Endothelial cell of umbilical vein (primary cell): ENCODE data around the gene RMRP. TPM values are rescaled to one million over a fixed set of nuclear protein-coding genes. Genes with fewer than 3 reads are reported as not detected.

Experiments
- BruUV-seq: library from RNA; stranded (reverse); fragments of 400-500 nt; replicated peaks from 2 replicates; lab custom pipeline; 2021; lab: Mats Ljungman, UMichigan
- CTCF ChIA-PET: fragments of 300-600, 350-600 bp; sonication (Branson Sonifier 250); formaldehyde crosslinking; loops from one replicate; lab custom pipeline; 2021; ENCODE audit warnings: antibody characterized with exemption, inconsistent platforms; lab: Charles Lee
- POLR2A ChIA-PET: fragments of 300-600, 350-600 bp; sonication (Branson Sonifier 250); formaldehyde crosslinking; loops from one replicate; lab custom pipeline; 2021; ENCODE audit warnings: antibody characterized with exemption, inconsistent platforms; lab: Charles Lee
- DNase-seq: peaks from one replicate; pipeline ENCODE4 v3.0.0-alpha.2; 2011; ENCODE audit warnings: low read depth, low spot score
- FAIRE-seq: peaks from 2 replicates; lab custom pipeline; 2011; peaks lifted over from hg19 to GRCh38; lab: Jason Lieb, UNC
- H2AFZ ChIP-seq: 2 replicates; pipeline ENCODE4 v1.6.0; 2012; ENCODE audit warnings: low read depth, low read length, control low read depth, inconsistent platforms
- H3K27ac ChIP-seq: 2 replicates; pipeline ENCODE4 v1.5.1; 2011; ENCODE audit warnings: low read depth, mild to moderate bottlenecking, control low read depth, low read length, moderate library complexity; ENCODE audit not compliant: insufficient read depth
- H3K27me3 ChIP-seq, 2 experiments: 2 replicates each; pipeline versions ENCODE4 v1.6.0 to v1.6.1; 2011; ENCODE audit warnings: low read length in 2 of 2, mixed read lengths in 1 of 2; ENCODE audit not compliant: control insufficient read depth in 2 of 2, insufficient read depth in 2 of 2
- H3K36me3 ChIP-seq, 2 experiments: 2 replicates in 1 of 2; 3 replicates in 1 of 2; pipeline ENCODE4 v1.5.1; 2011; ENCODE audit warnings: low read length in 2 of 2, mild to moderate bottlenecking in 1 of 2, moderate library complexity in 1 of 2; ENCODE audit not compliant: control insufficient read depth in 2 of 2, insufficient read depth in 2 of 2; ENCODE audit errors: extremely low read depth in 1 of 2
- H3K4me1 ChIP-seq: 3 replicates; pipeline ENCODE4 v1.5.1; 2011; ENCODE audit warnings: mild to moderate bottlenecking, low read length; ENCODE audit not compliant: control insufficient read depth, insufficient read depth; ENCODE audit errors: extremely low read depth
- H3K4me2 ChIP-seq: 2 replicates; pipeline ENCODE4 v1.6.1; 2011; ENCODE audit warnings: low read length, control low read depth, mixed read lengths; ENCODE audit not compliant: insufficient read depth
- H3K4me3 ChIP-seq, 3 experiments: fragments of 200-600 bp in 1 of 3; sonication (generic), shearing (Covaris generic) in 1 of 3; replicated peaks in 1 of 3; 2 replicates each; pipeline ENCODE4 v1.5.1; 2011 to 2016; ENCODE audit warnings: control low read depth in 3 of 3, low read length in 3 of 3, mild to moderate bottlenecking in 2 of 3, inconsistent platforms in 1 of 3, low read depth in 1 of 3, moderate library complexity in 1 of 3; ENCODE audit not compliant: insufficient read depth in 1 of 3
- H3K79me2 ChIP-seq: 2 replicates; pipeline ENCODE4 v1.6.0; 2012; ENCODE audit warnings: low read length, inconsistent platforms; ENCODE audit not compliant: control insufficient read depth, insufficient read depth
- H3K9ac ChIP-seq: replicated peaks from 2 replicates; pipeline ENCODE3; 2011; ENCODE audit warnings: low read length, control low read depth; ENCODE audit not compliant: insufficient read depth; ENCODE audit errors: extremely low read depth
- H3K9me1 ChIP-seq: replicated peaks from 3 replicates; pipeline ENCODE4 v1.6.0; 2011; ENCODE audit warnings: mild to moderate bottlenecking, low read length; ENCODE audit not compliant: control insufficient read depth, insufficient read depth; ENCODE audit errors: extremely low read depth
- H3K9me3 ChIP-seq: replicated peaks from 2 replicates; pipeline ENCODE4 v1.5.1; 2012; ENCODE audit warnings: low read length, inconsistent platforms; ENCODE audit not compliant: control insufficient read depth, insufficient read depth
- H4K20me1 ChIP-seq: replicated peaks from 2 replicates; pipeline ENCODE3; 2011; ENCODE audit warnings: mild to moderate bottlenecking, low read length; ENCODE audit not compliant: control insufficient read depth, insufficient read depth; ENCODE audit errors: extremely low read depth
- CTCF ChIP-seq, 2 donors: IDR thresholded peaks; 1 replicate in 1 of 2; 2 replicates in 1 of 2; pipeline ENCODE4 v1.5.1; 2011; ENCODE audit warnings: low read length in 2 of 2, mild to moderate bottlenecking in 2 of 2, moderate library complexity in 2 of 2, control low read depth in 1 of 2, inconsistent platforms in 1 of 2, low read depth in 1 of 2; ENCODE audit not compliant: insufficient read depth in 1 of 2; ENCODE audit errors: extremely low read depth in 1 of 2
- EZH2 ChIP-seq: IDR thresholded peaks from 2 replicates; pipeline ENCODE4 v1.6.1; 2012; ENCODE audit warnings: borderline replicate concordance, low read depth, mild to moderate bottlenecking, moderate library complexity, low read length, inconsistent platforms; ENCODE audit not compliant: severe bottlenecking
- FOS ChIP-seq: IDR thresholded peaks from 2 replicates; pipeline ENCODE4 v1.6.1; 2011; ENCODE audit warnings: mild to moderate bottlenecking, low read length, moderate library complexity, borderline replicate concordance; ENCODE audit not compliant: insufficient read depth
- GATA2 ChIP-seq: IDR thresholded peaks from 2 replicates; pipeline ENCODE4 v1.7.0; 2011; ENCODE audit warnings: low read depth, mild to moderate bottlenecking, moderate library complexity, mixed read lengths, low read length; ENCODE audit not compliant: insufficient read length, insufficient read depth
- JUN ChIP-seq: IDR thresholded peaks from 2 replicates; pipeline ENCODE4 v1.6.1; 2011; ENCODE audit warnings: borderline replicate concordance, low read depth; ENCODE audit not compliant: insufficient read length, insufficient read depth
- MAX ChIP-seq: IDR thresholded peaks from 2 replicates; pipeline ENCODE4 v1.6.1; 2011; ENCODE audit not compliant: insufficient read depth, insufficient read length
- MYC ChIP-seq: IDR thresholded peaks from one replicate; pipeline ENCODE4 v1.6.1; 2011; ENCODE audit warnings: mild to moderate bottlenecking, low read depth, low read length
- POLR2A ChIP-seq: IDR thresholded peaks from 2 replicates; pipeline ENCODE4 v1.6.1; 2012; ENCODE audit warnings: low read depth, mild to moderate bottlenecking, control low read depth, low read length
- POLR2AphosphoS5 ChIP-seq: IDR thresholded peaks from 2 replicates; pipeline ENCODE4 v1.6.1; 2012; ENCODE audit warnings: low read depth, mild to moderate bottlenecking, control low read depth, low read length, moderate library complexity; ENCODE audit not compliant: insufficient read depth
- dilution Hi-C: fragments of 300-500 bp; cut with MboI; formaldehyde crosslinking; loops from one replicate; pipeline ENCODE4 v1.15.0; 2019; ENCODE audit warnings: low sequenced_read_pairs; ENCODE audit not compliant: extremely low pct_ligation_motif_present
- intact Hi-C: fragments of 100-400 bp; cut with micrococcal nuclease; formaldehyde crosslinking; loops from one replicate; pipeline ENCODE4 v1.10.0; 2022
- polyA plus RNA-seq, 4 experiments: library from polyadenylated mRNA; depleted of rRNA in 3 of 4; stranded (reverse) in 3 of 4; unstranded in 1 of 4; fragments of >200 nt; gene quantifications; 2 replicates each; pipeline versions ENCODE4 v1.2.1 to v1.2.3, GENCODE V29; 2011 to 2012; ENCODE audit warnings: missing spikeins in 1 of 4
- total RNA-seq: library from RNA; stranded (reverse); gene quantifications from 2 replicates; pipeline ENCODE4 v1.2.3, GENCODE V29; 2021

RMRP gene
- total and polyA plus RNA-seq, 2 donors (not counting 3 experiments of a cell fraction or from before 2014, with no cell fraction given): 19,118 TPM; not detected in 1

DNA sequence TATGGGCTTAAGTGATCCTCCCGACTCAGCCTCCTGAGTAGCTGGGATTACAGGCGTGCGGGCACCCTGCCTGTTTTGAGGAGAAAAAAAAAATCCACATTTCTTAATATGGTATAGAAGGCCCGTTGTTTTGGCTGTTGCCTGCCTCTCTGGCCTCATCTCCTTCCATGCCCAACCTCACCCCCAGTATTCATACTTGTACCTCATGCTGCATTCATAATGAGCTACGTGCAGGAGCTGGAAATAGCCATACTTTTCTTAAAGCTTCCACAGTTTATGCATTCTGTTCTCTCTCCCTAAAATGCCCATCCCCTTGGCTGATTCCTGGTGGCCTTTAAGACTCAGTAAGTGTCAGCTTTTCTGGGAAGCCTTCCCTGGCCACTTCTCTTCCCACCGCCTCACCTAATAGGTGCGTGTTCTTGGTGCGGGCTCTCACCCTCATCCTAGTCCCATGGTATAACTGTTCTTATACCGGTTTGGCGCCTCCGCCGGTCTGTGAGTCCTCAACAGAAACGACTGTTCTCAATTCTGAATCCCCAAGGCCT lies 34.0 kb upstream of the RMRP start:
- POLR2A ChIA-PET: interaction anchor here (1.4 kb wide), 1 partner anchor 21 kb away, joined by 3 read pairs; no protein-coding TSS in a partner anchor
- dilution Hi-C loops (no loop called here), intact Hi-C loops (loop anchor here (2.0 kb wide), 1 partner anchor 41 kb away; the partner anchor contains the start of genes CREB3 and TLN1)
- no peaks in the 10 kb centered on the region for H3K27me3 ChIP-seq
- H3K4me1 ChIP-seq: peaks cover 26% of the 10 kb centered on the region
- FAIRE-seq: no peak
- H3K79me2 ChIP-seq: peaks cover 30% of the 10 kb centered on the region
- CTCF ChIA-PET: interaction anchor here (3.3 to 13.5 kb wide), 2 partner anchors 31 to 36 kb away, joined by 16 to 227 read pairs; partner anchors contain the start of genes ARHGEF39, CCDC107 and RMRP
- no TSS peak for BruUV-seq
- no peaks in the 10 kb centered on the region for H3K9me3 ChIP-seq
- H3K9ac ChIP-seq: no peak overlapping the region
- H3K9me1 ChIP-seq: no peaks in the 10 kb centered on the region
- no peak for DNase-seq
- no peaks in the 10 kb centered on the region for H4K20me1 ChIP-seq
- H2AFZ ChIP-seq: no peak overlapping the region
- H3K36me3 ChIP-seq: peaks cover 6 to 8% of the 10 kb centered on the region in 2 experiments
- no peak overlapping the region for H3K27ac ChIP-seq
- no peak for TF ChIP-seq EZH2
- no peak for TF ChIP-seq JUN
- TF ChIP-seq CTCF (IDR thresholded peaks at IDR 0.05; ENCODE audit: extremely low read depth in 1 of 2, insufficient read depth in 1 of 2, low read depth in 1 of 2, low read length in 2 of 2): no peak
- no peak for TF ChIP-seq FOS
- TF ChIP-seq GATA2: no peak
- TF ChIP-seq MAX: no peak
- no peak for TF ChIP-seq POLR2AphosphoS5
- TF ChIP-seq POLR2A: no peak
- TF ChIP-seq MYC: no peak
- no peak overlapping the region for H3K4me3 ChIP-seq
- H3K4me2 ChIP-seq: no peak overlapping the region
